RWPE2 (cell line): ENCODE data around the gene VWF.

ENCODE experiments used
- ATAC-seq: fragments of 200-7000 bp; cut with Tn5 transposase; 3 replicates; pipeline ENCODE4 v1.9.1; 2021; ENCODE audit warnings: low read depth
- DNase-seq: peaks from one replicate; pipeline ENCODE4 v3.0.0-alpha.2; 2020; ENCODE audit warnings: low spot score
- H3K27ac ChIP-seq: fragments of 450-650 bp; 2 replicates; pipeline ENCODE4 v1.5.1; 2017; ENCODE audit warnings: mild to moderate bottlenecking; ENCODE audit not compliant: poor library complexity, severe bottlenecking
- H3K27me3 ChIP-seq: fragments of 250-450 bp; sonication (Bioruptor Pico); 2 replicates; pipeline ENCODE4 v1.5.1; 2021; ENCODE audit warnings: mild to moderate bottlenecking, moderate library complexity; ENCODE audit not compliant: insufficient read depth, poor library complexity, severe bottlenecking
- H3K36me3 ChIP-seq: fragments of 250-450 bp; sonication (Bioruptor Pico); 2 replicates; pipeline ENCODE4 v1.5.1; 2020; ENCODE audit warnings: low read depth, mild to moderate bottlenecking, moderate library complexity
- H3K4me1 ChIP-seq: fragments of 250-450 bp; sonication (Bioruptor Pico); 2 replicates; pipeline ENCODE4 v1.5.1; 2021; ENCODE audit warnings: mild to moderate bottlenecking, moderate library complexity; ENCODE audit not compliant: insufficient read depth, poor library complexity, severe bottlenecking
- H3K4me3 ChIP-seq: fragments of 250-450 bp; sonication (Bioruptor Pico); 2 replicates; pipeline ENCODE4 v1.5.1; 2021; ENCODE audit warnings: mild to moderate bottlenecking, moderate library complexity; ENCODE audit not compliant: severe bottlenecking
- H3K9me3 ChIP-seq: fragments of 250-450 bp; sonication (Bioruptor Pico); 2 replicates; pipeline ENCODE4 v1.5.1; 2021; ENCODE audit warnings: mild to moderate bottlenecking, moderate library complexity; ENCODE audit not compliant: severe bottlenecking
- TF ChIP-seq, protein P1 (sequence below): fragments of 450-650 bp; IDR thresholded peaks from one replicate; pipeline ENCODE4 v1.5.1; 2017; ENCODE audit warnings: mild to moderate bottlenecking, moderate library complexity; ENCODE audit not compliant: poor library complexity, severe bottlenecking

VWF gene

DNA sequence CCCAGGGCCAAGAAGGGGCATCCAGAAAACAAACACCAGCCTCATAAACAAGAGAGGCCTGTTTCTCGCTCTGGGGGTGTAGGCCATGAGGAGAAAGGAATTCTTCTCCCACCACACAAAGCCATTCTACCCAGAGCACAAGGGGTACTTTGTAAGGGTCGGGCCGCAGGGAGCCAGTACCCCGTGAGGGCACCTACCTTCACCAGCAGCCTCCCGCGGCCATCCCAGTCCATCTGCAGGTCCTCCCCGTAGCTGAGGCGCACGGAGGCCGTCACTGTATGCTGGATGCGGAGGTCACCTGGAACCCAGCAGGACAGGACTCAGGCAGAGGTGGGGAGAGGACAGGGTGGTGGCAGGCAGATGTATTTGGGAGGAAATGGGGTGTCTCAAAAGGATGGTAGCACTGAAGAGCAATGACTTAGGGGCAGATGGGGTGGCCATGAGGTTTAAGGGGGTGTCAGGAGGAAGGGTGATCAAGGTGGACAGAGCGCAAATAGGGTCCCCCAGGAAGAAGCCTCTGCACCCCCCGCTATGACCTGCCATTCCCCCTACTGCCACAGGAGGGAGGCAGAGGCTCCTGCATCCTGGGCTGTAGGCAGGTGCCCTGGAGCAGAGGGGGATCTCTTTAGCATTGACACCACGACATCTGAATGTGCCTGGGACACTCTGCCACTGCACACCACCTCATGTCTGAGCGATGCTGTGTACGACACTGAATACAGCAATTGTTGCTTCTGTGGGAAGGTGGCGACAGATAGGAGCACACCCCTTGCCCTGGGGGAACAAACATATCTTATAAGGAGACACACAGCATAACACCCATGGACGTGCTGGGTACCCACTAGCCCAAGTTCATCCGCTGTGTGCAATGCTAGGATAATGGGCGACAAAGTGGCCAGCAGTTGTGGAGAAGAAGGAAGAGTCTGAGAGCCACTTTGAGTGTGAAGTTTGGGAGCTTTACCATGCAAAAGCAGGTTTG, 61.4 kb downstream of the VWF start:
- H3K27me3 ChIP-seq = no peaks in the 10 kb centered on the region
- DNase-seq (no peak), ATAC-seq (peak; percentile 78)
- TF ChIP-seq, protein P1, sequence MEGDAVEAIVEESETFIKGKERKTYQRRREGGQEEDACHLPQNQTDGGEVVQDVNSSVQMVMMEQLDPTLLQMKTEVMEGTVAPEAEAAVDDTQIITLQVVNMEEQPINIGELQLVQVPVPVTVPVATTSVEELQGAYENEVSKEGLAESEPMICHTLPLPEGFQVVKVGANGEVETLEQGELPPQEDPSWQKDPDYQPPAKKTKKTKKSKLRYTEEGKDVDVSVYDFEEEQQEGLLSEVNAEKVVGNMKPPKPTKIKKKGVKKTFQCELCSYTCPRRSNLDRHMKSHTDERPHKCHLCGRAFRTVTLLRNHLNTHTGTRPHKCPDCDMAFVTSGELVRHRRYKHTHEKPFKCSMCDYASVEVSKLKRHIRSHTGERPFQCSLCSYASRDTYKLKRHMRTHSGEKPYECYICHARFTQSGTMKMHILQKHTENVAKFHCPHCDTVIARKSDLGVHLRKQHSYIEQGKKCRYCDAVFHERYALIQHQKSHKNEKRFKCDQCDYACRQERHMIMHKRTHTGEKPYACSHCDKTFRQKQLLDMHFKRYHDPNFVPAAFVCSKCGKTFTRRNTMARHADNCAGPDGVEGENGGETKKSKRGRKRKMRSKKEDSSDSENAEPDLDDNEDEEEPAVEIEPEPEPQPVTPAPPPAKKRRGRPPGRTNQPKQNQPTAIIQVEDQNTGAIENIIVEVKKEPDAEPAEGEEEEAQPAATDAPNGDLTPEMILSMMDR = peak; percentile 90
- H3K4me3 ChIP-seq = no peak overlapping the region
- H3K27ac ChIP-seq = no peak overlapping the region
- H3K9me3 ChIP-seq = no peaks in the 10 kb centered on the region
- H3K4me1 ChIP-seq = no peaks in the 10 kb centered on the region
- no peaks in the 10 kb centered on the region for H3K36me3 ChIP-seq

DNA sequence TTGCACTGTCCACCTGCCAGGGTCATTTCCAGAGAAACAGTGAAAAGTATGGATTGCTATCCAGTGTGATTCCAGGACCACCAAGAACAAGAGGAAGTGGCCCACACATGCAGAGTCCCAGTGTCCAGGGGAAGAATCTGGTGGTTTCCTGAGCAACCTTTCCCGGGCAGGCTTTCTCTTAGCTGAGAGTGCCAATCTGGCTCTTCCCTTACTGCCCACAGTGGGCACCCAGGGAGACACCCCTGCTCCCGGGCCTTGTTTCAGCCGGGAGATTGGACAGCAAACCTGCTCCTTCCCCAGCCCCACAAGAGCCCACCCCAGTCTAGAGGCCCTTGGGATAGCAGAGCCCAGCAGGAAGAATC, 62.1 kb downstream of the VWF start:
- ATAC-seq = no peak
- Histone ChIP-seq H3K4me1 (no peaks in the 10 kb centered on the region), H3K27me3 (no peaks in the 10 kb centered on the region), H3K9me3 (no peaks in the 10 kb centered on the region), H3K4me3 (no peak overlapping the region), H3K36me3 (no peaks in the 10 kb centered on the region), H3K27ac (no peak overlapping the region)
- TF ChIP-seq, protein P1 = no peak
- no peak for DNase-seq

DNA sequence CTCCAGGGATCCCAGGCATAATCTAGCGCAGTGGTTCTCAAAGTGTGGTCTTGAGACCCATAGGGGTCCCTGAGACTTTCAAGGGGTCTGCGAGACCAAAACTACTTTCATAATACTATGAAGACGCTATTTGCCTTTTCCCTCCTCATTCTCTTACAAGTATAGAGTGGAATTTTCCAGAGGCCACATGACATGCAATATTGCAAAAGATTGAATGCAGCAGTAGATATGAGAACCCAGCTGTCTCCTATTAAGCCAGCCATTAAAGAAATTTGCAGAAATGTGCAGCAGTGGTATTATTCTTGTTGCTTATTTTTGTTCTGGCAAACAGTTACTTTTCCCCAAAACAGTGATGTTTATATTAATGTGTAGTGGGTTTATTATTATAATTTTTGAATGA, 62.8 kb downstream of the VWF start:
- ATAC-seq (no peak), DNase-seq (no peak)
- Histone ChIP-seq H3K4me1 (no peaks in the 10 kb centered on the region), H3K4me3 (no peak overlapping the region), H3K36me3 (no peaks in the 10 kb centered on the region), H3K27ac (no peak overlapping the region), H3K27me3 (no peaks in the 10 kb centered on the region), H3K9me3 (no peaks in the 10 kb centered on the region)
- TF ChIP-seq, protein P1 = no peak

DNA sequence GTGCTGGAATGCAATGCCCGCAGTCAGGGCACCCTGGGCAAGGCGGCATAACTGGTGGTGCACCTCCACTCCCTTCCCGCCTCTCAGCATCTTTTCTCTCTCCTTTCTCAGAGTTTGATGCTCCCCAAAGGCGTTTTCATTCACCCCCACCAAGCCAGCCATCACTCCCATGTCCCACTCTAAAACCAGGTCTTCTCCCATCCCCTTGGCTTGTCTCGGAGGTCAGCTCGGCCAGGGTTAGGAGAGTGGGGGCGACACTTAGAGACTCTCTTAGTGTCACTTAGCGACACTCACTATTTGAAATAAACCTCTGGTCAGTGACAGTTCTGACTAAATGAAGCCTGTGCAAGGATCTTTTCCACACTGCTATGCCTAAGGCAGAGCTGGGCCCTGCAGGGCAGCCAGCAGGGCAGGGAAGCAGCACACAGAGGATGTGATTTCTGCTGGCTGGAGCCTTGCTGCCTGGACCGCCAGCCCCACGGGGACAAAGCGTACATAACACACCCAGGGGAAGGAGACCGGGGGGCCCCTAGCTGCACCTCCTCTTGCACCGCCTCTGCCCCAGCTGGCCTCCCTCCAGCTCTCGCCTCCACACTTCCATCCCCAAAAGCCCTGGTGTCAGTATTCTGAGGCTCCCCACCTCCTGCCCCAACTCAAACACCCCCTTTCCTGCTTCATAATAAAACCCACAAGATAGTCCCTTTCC, 64.5 kb downstream of the VWF start:
- no peaks in the 10 kb centered on the region for H3K27me3 ChIP-seq
- no peak overlapping the region for H3K4me3 ChIP-seq
- H3K27ac ChIP-seq = no peak overlapping the region
- H3K36me3 ChIP-seq = no peaks in the 10 kb centered on the region
- TF ChIP-seq, protein P1 = no peak
- ATAC-seq (no peak), DNase-seq (no peak)
- H3K4me1 ChIP-seq = no peaks in the 10 kb centered on the region
- no peaks in the 10 kb centered on the region for H3K9me3 ChIP-seq

DNA sequence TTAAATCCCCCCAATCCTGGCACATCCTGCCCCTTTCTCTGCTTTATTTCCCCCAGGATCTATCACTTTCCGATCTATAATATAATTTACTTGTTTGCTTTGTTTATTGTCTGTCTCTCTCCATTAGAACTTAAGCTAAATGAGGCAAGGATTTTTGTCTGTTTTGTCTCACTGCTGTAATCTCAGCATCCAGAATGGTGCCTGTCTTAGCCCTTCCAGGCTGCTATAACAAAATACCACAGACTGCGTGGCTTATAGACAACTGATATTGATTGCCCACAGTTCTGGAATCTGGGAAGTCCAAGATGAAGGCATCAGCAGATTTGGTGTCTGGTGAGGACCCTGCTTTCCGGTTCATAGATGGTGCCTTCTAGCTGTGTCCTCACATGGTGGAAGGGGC, 65.2 kb downstream of the VWF start:
- H3K4me1 ChIP-seq = no peaks in the 10 kb centered on the region
- DNase-seq (no peak), ATAC-seq (no peak)
- no peak overlapping the region for H3K4me3 ChIP-seq
- no peaks in the 10 kb centered on the region for H3K27me3 ChIP-seq
- no peak overlapping the region for H3K27ac ChIP-seq
- H3K9me3 ChIP-seq = no peaks in the 10 kb centered on the region
- TF ChIP-seq, protein P1 = no peak
- no peaks in the 10 kb centered on the region for H3K36me3 ChIP-seq
